Mucosa of descending colon (tissue), 3 donors: ENCODE results near the gene STRN4. TPM values are rescaled to one million over a fixed set of nuclear protein-coding genes. Genes with fewer than 3 reads are reported as not detected.

Source experiments
- ATAC-seq: fragments of 200-7000 bp; cut with Tn5 transposase; one replicate; pipeline ENCODE4 v1.9.1; 2020; ENCODE audit warnings: mild to moderate bottlenecking, moderate library complexity
- DNase-seq, 3 donors: peaks; one replicate each; pipeline ENCODE4 v3.0.0-alpha.2; 2020
- H3K36me3 ChIP-seq: fragments of 200-600 bp; one replicate; pipeline ENCODE4 v1.8.0; 2021; ENCODE audit warnings: low read depth, mild to moderate bottlenecking
- H3K4me1 ChIP-seq: fragments of 200-600 bp; one replicate; pipeline ENCODE4 v1.8.0; 2021; ENCODE audit warnings: low read depth, mild to moderate bottlenecking
- H3K4me3 ChIP-seq: fragments of 200-600 bp; one replicate; pipeline ENCODE4 v1.8.0; 2021; ENCODE audit warnings: mild to moderate bottlenecking
- H3K9me3 ChIP-seq: fragments of 200-600 bp; one replicate; pipeline ENCODE4 v1.8.0; 2021; ENCODE audit warnings: mild to moderate bottlenecking
- intact Hi-C, 2 donors: fragments of 100-400 bp; cut with DNase I in 1 of 2; cut with micrococcal nuclease in 1 of 2; formaldehyde crosslinking; loops; one replicate each; pipeline versions ENCODE4 v1.11.0 to v1.11.1; 2022; cut with DNase I, micrococcal nuclease
- total RNA-seq, 3 donors: library from RNA; stranded (reverse); fragmentation: NEBNext Ultra II Directional in 2 of 3; extraction: Animal tissue kit (Norgen Biotek cat#: 25700) in 2 of 3; gene quantifications; one replicate each; pipeline versions ENCODE4 v1.2.1 to v1.2.4, GENCODE V29; 2021 to 2023
- TF ChIP-seq, protein P1 (sequence below): fragments of 200-600 bp; IDR thresholded peaks from one replicate; pipeline ENCODE4 v1.8.0; 2022; ENCODE audit warnings: antibody characterized with exemption, mild to moderate bottlenecking
- donor health status: DM: no; HTN: no; CAD: no; lungs with moderate emphysema.
- donor health status: DM: no; HTN: no; CAD: no.
- donor health status: DM: no; HTN: yes; CAD: no.

Gene STRN4
- total RNA-seq, 3 donors from 2014 or later: 68.3 to 79.2 (median 73.7) TPM

DNA sequence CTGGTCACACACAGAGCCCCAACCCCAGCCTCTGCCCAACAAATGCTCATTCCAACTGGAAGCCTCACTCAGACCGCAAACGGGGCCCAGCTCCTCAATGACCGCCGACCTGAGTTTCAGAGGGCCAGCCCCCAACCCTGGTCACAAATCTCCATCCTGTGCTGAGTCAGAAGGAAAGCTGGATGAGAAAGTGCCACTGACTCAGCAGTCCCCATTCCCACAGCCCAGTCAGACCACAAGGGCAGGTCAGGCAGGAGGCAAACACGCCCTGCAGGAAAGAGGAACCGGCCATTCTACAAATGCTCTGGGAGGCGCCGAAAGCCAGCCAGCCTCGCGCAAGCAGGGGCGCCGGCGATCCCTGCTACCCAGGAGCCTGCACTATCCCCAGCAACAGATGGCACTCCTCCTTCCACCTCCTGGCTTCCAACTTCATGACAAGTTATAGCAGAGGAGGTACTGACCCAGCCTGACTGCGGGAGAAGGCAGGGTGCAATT is 15.2 kb downstream of the STRN4 start:
- ATAC-seq: peak; percentile 36
- peaks cover 14% of the 10 kb centered on the region for H3K36me3 ChIP-seq
- no peak overlapping the region for H3K4me3 ChIP-seq
- H3K9me3 ChIP-seq: no peaks in the 10 kb centered on the region
- intact Hi-C loops: no loop called here
- no peaks in the 10 kb centered on the region for H3K4me1 ChIP-seq
- TF ChIP-seq, protein P1, sequence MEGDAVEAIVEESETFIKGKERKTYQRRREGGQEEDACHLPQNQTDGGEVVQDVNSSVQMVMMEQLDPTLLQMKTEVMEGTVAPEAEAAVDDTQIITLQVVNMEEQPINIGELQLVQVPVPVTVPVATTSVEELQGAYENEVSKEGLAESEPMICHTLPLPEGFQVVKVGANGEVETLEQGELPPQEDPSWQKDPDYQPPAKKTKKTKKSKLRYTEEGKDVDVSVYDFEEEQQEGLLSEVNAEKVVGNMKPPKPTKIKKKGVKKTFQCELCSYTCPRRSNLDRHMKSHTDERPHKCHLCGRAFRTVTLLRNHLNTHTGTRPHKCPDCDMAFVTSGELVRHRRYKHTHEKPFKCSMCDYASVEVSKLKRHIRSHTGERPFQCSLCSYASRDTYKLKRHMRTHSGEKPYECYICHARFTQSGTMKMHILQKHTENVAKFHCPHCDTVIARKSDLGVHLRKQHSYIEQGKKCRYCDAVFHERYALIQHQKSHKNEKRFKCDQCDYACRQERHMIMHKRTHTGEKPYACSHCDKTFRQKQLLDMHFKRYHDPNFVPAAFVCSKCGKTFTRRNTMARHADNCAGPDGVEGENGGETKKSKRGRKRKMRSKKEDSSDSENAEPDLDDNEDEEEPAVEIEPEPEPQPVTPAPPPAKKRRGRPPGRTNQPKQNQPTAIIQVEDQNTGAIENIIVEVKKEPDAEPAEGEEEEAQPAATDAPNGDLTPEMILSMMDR: no peak
- peak in 1 of 3 donors; percentile 51 for DNase-seq

DNA sequence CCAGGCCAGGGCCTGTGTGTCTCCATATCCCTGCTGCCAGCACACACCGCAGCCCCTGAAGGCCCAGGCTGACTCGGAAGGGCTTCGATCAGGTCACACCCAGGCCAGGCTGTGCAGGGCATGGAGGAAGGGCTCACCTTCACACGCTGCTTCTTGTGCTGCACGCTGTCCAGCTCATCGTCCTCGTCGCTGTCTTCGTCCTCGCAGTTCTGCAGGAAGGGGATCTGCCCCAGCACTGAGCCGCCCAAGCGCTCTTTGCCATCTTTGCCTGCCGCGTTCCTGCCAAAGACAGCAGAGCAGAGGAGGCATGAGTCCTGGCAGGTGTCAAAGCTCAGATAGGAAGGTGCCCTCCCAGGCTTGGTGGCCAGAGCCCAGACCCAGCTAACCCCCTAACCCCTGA is 15.7 kb downstream of the STRN4 start:
- ATAC-seq: no peak
- TF ChIP-seq, protein P1: no peak
- Histone ChIP-seq H3K9me3 (no peaks in the 10 kb centered on the region), H3K36me3 (peaks cover 14% of the 10 kb centered on the region), H3K4me3 (no peak overlapping the region), H3K4me1 (no peaks in the 10 kb centered on the region)
- intact Hi-C loops: no loop called here
- no peak for DNase-seq

GRCh38 chr19:46730187-46730586 is 16.1 kb downstream of the STRN4 start:
- TF ChIP-seq, protein P1: no peak
- ATAC-seq (no peak), DNase-seq (no peak)
- H3K9me3 ChIP-seq: no peaks in the 10 kb centered on the region
- H3K36me3 ChIP-seq: peaks cover 15% of the 10 kb centered on the region
- H3K4me1 ChIP-seq: no peaks in the 10 kb centered on the region
- intact Hi-C loops: no loop called here
- H3K4me3 ChIP-seq: no peak overlapping the region

DNA sequence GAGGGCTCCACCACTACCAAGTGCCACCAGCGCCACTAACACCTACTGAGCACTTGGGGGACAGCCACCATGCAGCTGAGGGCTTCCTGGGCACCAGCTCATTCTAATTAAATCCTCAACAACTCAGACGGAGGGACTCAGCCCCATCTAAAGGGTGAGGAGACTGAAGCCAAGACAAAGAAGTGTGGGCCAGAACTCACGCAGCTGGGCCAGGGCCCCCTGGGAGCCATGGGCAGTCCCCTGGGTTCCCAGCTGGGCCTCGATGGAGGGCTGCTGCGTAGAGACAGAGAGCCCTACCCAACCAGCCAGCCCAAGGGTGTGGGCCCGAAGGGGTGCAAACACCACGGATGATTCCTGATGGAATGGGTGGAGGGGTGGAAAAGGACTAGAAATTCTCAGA is 16.6 kb downstream of the STRN4 start:
- H3K4me1 ChIP-seq: no peaks in the 10 kb centered on the region

DNA sequence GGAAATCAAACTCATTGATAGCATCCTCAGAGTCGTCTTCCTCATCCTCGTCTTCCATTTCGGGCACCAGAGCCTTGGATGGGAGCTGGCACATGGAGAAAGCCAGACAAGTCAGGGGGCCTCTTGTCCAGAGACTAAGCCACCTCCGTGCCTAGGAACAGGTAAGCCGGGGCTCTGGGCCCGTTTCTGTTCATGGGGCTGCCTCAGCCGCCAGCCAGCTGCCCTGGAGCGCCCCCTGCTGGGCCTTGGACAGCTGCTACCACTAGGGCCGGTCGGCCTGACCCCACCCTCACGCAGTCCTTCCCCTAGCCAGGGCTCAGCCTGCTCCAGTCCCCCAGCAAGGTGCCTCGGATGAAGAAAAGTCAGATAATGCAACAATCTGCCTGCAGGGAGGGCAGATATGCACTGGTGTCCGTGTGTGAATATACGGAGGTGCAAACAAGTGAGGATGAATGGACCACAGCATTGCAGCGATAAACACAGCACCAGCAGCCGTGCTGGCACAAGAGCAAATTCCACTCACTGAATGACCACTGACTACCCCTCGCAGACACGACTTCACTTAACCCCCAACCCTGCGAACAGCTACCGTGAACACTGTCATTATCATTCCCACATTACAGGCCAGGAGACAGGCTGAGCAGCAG is 17.4 kb downstream of the STRN4 start:
- DNase-seq: peak; percentile 81 to 85 (median 83)
- H3K9me3 ChIP-seq: no peaks in the 10 kb centered on the region
- peak; percentile 84 for ATAC-seq
- peaks cover 22% of the 10 kb centered on the region for H3K36me3 ChIP-seq
- TF ChIP-seq, protein P1: peak; percentile 95
- no peaks in the 10 kb centered on the region for H3K4me1 ChIP-seq
- intact Hi-C loops: no loop called here
- no peak overlapping the region for H3K4me3 ChIP-seq

More for the DNA sequence above, 16.6 kb downstream of the STRN4 start:
- DNase-seq (no peak), ATAC-seq (no peak)
- Histone ChIP-seq H3K4me3 (no peak overlapping the region), H3K9me3 (no peaks in the 10 kb centered on the region), H3K36me3 (peaks cover 19% of the 10 kb centered on the region)
- intact Hi-C loops: no loop called here
- TF ChIP-seq, protein P1: no peak
